Measurements from ENCODE around the gene AQP11.
"Not testable (repeated sequence)": the region's sequence is repeated elsewhere in the genome, so short reads cannot be mapped to it uniquely, and the experiment has no call there.

AQP11 gene

GRCh38 chr11:77592727-77593126 is 3.0 kb downstream of the AQP11 start:
- no peak for DNase-seq (ENCODE audit: low read depth in 2 of 2)

GRCh38 chr11:77593883-77594282 is 4.1 kb downstream of the AQP11 start:
- no peak for DNase-seq (ENCODE audit: low read depth in 2 of 2)

DNA sequence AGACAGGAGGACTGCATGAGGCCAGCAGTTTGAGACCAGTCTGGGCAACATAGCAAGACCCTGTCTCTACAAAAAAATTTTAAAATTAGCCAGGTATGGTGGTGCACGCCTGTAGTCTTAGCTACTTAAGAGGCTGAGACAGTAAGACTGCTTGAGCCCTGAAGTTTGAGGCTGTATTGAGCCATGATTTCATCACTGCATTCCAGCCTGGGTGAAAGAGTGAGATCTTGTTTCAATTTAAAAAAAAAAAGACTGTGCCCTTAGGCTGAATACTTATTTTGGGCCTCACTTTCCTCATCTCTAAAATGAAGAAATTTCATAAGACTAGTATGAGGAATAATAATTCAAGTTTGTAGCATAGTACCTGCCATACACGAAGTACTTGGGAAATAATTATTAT is 6.9 kb downstream of the AQP11 start:
- DNase-seq (ENCODE audit: low read depth in 2 of 2): no peak

DNA sequence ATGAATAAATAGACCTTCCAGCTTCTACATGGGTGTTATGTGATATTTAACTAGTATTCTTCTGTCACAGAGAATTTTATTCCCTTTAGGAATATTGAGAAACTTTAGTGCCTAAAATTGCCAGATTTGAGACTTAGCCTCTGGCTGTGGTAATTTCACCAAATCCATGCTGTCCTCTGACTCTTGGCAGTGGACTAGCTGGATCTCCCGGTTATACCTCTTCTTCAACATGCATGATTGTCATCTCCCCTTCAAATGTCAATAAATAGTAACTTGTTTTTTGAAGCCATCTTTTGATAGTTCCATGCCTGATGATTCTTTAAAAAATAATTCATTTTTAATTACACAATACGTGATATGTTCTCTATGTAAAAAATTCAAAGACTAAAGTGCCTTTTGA is 8.4 kb downstream of the AQP11 start:
- no peak for DNase-seq (ENCODE audit: low read depth in 2 of 2)

GRCh38 chr11:77602381-77603088 is 12.8 kb downstream of the AQP11 start:
- no peak for DNase-seq (ENCODE audit: low read depth in 2 of 2)

DNA sequence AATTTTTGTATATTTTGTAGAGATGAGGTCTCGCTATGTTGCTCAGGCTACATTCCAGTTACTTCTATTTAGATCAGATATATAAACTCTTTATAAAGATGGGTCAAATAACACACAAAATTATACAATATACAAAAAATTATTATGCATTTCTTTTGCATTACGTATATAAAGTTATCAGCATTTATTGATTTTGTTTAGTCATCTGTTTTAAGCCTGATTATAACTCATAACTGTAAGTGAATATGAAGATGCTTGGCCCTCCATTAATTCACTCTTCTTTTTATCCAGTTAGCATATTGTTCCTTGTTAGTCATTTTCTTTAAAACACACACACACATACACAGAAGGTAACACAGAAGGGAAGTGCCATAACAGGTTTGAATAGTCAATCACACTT is 14.5 kb downstream of the AQP11 start:
- DNase-seq (ENCODE audit: low read depth in 2 of 2): no peak

GRCh38 chr11:77609234-77609633 is 19.5 kb downstream of the AQP11 start:
- no peak for DNase-seq (ENCODE audit: low read depth in 2 of 2)

GRCh38 chr11:77611921-77612320 is 22.2 kb downstream of the AQP11 start:
- no peak for DNase-seq (ENCODE audit: low read depth in 2 of 2)

GRCh38 chr11:77617892-77618291 is 28.1 kb downstream of the AQP11 start:
- no peak for DNase-seq (ENCODE audit: low read depth in 2 of 2)

DNA sequence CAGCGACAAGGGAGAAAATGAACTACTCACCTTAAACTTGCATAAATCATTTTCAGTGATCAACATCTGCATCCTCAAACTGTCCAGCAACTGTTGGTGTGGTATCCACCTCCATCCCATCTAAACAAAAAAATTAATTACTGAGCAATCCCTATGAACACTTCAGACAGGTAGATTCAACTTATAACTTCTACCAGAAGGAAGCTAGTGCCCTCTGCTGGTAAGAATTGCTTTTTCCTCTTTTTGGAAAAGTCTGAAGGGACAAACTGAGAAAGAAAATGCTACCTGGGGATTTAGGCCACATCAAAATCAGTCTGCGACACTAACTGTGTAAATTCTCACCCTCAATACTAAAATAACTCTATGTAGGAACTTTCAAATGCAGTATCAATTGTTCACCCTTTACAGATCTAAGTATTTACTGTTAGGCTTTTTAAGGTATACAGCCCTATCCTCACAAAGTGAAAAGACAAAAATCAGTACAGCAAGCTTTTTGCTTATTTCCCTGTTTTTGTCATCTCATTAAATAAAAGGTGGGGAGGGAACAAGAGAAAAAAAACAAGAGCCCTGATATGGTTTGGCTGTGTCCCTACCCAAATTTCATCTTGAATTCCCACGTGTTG is 29.9 kb downstream of the AQP11 start:
- DNase-seq (ENCODE audit: low read depth in 2 of 2): no peak

DNA sequence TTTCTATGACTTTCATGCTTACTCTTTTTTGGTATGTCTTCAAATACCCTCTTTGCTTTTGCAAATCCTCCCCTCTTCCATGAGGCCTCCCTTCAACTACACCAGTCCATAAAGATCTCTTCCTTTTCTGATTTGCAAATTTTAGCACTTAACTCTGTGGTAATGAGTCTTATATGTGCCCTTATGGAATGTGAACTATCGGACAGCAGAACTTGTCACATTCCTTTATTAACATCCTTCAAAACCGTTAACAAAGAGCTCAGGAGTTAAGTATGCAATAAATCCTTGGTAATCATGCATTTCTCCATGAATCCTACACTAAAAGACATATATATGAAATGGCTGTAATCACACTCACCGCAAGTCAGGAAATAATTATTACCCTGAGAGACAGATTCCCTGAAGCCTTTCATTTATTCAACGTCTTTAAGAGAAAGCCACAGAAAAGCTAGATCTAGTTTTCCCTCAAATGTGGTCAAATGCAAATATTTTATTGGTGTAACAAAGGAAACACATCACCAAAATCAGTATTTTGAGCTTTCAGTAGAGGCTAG is 40.5 kb downstream of the AQP11 start:
- no peak for DNase-seq (ENCODE audit: low read depth in 2 of 2)

GRCh38 chr11:77633926-77634325 is 44.2 kb downstream of the AQP11 start:
- not testable (repeated sequence) for DNase-seq (ENCODE audit: low read depth in 2 of 2)

- DNase-seq (ENCODE audit: low read depth in 2 of 2): no peak
Observed at GRCh38 chr11:77636731-77637344, 47.1 kb downstream of the AQP11 start.

GRCh38 chr11:77637345-77638165 is 47.8 kb downstream of the AQP11 start, which contains the start of gene CLNS1A:
Gene CLNS1A, minus strand, starts transcription at chr11:77637794. Its CDS starts 80 bp downstream, at chr11:77637714.
- DNase-seq (ENCODE audit: low read depth in 2 of 2): peak; percentile 68 to 71

DNA sequence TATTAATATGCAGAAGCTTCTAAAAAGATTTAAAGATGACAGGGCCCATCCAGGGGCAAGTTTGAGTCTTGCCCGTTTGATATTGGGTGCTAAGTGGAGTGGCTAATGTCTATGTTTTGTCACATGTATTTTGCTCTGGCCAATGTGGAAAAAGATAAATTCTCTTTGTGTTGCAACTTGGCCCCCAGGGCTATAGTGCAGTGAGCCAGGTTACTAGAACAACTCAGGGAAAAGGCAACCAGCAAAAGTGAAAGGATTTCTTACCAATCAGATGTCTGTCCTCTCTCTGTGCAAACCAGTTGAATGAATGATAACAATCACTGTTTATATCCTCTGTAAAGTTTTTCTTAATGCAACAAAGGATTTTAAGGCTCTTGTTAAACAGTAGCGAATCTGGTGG is 52.5 kb downstream of the AQP11 start:
- DNase-seq (ENCODE audit: low read depth in 2 of 2): no peak

DNA sequence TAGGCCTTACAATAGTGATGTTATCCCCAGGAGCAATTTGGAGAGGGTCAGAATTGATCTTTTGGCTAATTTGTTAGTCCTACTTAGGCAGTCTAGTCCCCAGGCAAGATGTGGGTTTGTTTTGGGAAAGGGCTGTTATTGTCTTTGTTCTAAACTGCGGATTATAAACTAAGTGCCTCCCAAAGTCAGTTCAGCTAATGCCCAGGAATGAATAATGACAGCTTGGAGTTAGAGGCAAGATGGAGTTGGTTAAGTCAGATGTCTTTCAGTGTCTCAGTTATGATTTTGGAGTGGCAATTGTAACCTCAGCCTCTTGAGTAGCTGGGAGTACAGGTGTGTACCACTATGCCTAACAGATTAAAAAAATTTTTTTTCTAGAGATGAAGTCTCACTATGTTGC is 55.1 kb downstream of the AQP11 start:
- no peak for DNase-seq (ENCODE audit: low read depth in 2 of 2)

- DNase-seq (ENCODE audit: low read depth in 2 of 2): no peak
Observed at GRCh38 chr11:77647654-77648305, 58.0 kb downstream of the AQP11 start.

DNA sequence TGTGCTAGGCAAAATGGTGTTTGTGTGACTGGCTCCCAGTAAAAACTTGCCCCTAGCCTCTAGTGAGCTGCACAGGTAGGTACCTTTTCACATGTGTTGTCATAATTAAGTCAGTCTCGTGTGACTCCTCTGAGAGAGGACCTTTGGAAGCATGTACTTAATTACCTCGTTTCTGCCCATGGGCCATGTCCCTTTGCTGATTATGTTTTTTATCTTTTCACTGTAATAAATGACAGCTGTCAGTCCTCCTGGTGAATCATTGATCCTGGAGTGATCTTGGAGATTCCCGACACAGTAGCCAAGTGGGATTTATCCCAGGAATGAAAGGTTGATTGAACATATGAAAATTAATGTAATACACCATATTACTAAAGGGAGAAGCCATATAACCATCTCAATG is 60.4 kb downstream of the AQP11 start:
- no peak for DNase-seq (ENCODE audit: low read depth in 2 of 2)

GRCh38 chr11:77654770-77655434 is 65.1 kb downstream of the AQP11 start:
- no peak for DNase-seq (ENCODE audit: low read depth in 2 of 2)

DNA sequence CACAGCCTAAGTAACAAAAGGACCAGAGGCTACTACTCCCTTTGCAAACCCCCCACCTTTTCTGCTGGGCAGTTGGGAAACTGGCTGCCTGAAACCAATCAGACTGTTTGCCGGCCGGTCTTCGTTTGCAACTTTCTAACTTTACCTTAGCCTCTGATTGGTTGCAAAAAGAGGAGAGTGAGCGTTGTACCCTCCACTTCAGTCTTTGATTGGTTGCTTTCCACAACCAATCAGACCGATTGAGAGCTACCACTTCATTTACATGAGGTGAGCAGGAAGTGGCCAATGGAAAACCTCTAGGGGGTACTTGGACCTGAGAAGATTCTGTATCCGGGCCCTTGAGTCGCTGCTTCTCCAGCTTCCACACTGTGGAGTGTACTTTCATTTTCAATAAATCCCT is 66.6 kb downstream of the AQP11 start:
- DNase-seq (ENCODE audit: low read depth in 2 of 2): no peak
